ENCODE measurements around the gene CARNS1.
A peak's percentile ranks its signal among the peaks of the same experiment; 100 is the strongest.

Gene CARNS1

DNA sequence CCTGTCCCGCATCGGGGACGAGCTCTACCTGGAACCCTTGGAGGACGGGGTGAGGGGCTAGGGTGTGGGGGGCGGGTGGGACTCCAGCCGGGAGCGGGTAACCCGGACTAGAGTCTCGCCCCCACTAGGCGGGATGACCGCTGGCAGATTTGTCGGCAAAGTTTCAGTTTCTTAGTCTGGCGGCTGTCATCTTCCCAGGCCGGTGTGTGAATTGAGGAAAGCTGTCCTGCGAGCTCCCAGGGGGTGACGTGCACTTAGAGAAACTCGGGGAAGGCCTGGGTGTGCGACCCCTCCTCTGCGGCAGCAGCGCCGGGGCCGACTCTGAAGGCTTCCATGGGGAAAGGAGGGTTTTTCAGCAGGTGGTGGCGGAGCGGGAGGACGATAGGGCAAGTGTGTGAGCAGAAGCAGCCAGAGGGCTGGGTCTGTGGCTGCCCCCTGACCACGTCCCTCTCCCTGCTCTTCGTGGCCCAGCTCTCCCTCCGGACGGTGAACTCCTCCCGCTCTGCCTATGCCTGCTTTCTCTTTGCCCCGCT is 23.2 kb upstream of the CARNS1 start:
- no peak for DNase-seq (ENCODE audit: low read depth in 1 of 2, low spot score in 1 of 2)
- Histone ChIP-seq H3K27ac (replicated peaks) (peak overlapping the region; percentile 87), H3K27me3 (ENCODE audit: insufficient read depth, poor library complexity, severe bottlenecking) (no peaks in the 10 kb centered on the region), H3K4me3 (replicated peaks; ENCODE audit: insufficient read depth, low read length) (peak overlapping the region; percentile 74)
- TF ChIP-seq POLR2AphosphoS5 (IDR thresholded peaks at IDR 0.05; ENCODE audit: low read depth), result no peak
- TF ChIP-seq GABPA (IDR thresholded peaks at IDR 0.05; ENCODE audit: low read depth), result no peak
- TF ChIP-seq, protein P1, sequence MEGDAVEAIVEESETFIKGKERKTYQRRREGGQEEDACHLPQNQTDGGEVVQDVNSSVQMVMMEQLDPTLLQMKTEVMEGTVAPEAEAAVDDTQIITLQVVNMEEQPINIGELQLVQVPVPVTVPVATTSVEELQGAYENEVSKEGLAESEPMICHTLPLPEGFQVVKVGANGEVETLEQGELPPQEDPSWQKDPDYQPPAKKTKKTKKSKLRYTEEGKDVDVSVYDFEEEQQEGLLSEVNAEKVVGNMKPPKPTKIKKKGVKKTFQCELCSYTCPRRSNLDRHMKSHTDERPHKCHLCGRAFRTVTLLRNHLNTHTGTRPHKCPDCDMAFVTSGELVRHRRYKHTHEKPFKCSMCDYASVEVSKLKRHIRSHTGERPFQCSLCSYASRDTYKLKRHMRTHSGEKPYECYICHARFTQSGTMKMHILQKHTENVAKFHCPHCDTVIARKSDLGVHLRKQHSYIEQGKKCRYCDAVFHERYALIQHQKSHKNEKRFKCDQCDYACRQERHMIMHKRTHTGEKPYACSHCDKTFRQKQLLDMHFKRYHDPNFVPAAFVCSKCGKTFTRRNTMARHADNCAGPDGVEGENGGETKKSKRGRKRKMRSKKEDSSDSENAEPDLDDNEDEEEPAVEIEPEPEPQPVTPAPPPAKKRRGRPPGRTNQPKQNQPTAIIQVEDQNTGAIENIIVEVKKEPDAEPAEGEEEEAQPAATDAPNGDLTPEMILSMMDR (IDR thresholded peaks at IDR 0.05; ENCODE audit: insufficient read depth, low read length), result no peak
- TF ChIP-seq, protein P2, sequence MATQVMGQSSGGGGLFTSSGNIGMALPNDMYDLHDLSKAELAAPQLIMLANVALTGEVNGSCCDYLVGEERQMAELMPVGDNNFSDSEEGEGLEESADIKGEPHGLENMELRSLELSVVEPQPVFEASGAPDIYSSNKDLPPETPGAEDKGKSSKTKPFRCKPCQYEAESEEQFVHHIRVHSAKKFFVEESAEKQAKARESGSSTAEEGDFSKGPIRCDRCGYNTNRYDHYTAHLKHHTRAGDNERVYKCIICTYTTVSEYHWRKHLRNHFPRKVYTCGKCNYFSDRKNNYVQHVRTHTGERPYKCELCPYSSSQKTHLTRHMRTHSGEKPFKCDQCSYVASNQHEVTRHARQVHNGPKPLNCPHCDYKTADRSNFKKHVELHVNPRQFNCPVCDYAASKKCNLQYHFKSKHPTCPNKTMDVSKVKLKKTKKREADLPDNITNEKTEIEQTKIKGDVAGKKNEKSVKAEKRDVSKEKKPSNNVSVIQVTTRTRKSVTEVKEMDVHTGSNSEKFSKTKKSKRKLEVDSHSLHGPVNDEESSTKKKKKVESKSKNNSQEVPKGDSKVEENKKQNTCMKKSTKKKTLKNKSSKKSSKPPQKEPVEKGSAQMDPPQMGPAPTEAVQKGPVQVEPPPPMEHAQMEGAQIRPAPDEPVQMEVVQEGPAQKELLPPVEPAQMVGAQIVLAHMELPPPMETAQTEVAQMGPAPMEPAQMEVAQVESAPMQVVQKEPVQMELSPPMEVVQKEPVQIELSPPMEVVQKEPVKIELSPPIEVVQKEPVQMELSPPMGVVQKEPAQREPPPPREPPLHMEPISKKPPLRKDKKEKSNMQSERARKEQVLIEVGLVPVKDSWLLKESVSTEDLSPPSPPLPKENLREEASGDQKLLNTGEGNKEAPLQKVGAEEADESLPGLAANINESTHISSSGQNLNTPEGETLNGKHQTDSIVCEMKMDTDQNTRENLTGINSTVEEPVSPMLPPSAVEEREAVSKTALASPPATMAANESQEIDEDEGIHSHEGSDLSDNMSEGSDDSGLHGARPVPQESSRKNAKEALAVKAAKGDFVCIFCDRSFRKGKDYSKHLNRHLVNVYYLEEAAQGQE (IDR thresholded peaks at IDR 0.05; ENCODE audit: insufficient replicate concordance, low read depth), result no peak
- no peak for TF ChIP-seq SPI1 (IDR thresholded peaks at IDR 0.05; ENCODE audit: borderline replicate concordance, low read depth)

DNA sequence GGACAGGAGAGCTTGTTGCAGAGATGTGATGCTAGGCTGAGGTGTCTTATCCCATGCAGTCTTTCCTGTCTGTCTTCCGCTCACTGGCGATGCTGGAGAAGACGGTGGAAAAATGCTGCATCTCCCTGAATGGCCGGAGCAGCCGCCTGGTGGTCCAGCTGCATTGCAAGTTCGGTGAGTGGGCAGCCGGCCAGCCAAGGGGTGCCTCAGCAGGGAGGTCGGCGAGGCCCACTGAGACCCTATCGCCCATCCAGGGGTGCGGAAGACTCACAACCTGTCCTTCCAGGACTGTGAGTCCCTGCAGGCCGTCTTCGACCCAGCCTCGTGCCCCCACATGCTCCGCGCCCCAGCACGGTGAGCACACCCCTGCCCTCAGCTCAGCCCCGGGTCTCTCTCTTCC is 22.0 kb upstream of the CARNS1 start:
- no peak overlapping the region for H3K4me3 ChIP-seq (replicated peaks; ENCODE audit: insufficient read depth, low read length)
- TF ChIP-seq SPI1 (IDR thresholded peaks at IDR 0.05; ENCODE audit: borderline replicate concordance, low read depth), result no peak
- TF ChIP-seq, protein P2 (IDR thresholded peaks at IDR 0.05; ENCODE audit: insufficient replicate concordance, low read depth), result no peak
- no peak for TF ChIP-seq POLR2AphosphoS5 (IDR thresholded peaks at IDR 0.05; ENCODE audit: low read depth)
- no peak for TF ChIP-seq GABPA (IDR thresholded peaks at IDR 0.05; ENCODE audit: low read depth)
- TF ChIP-seq, protein P1 (IDR thresholded peaks at IDR 0.05; ENCODE audit: insufficient read depth, low read length), result no peak
- no peaks in the 10 kb centered on the region for H3K27me3 ChIP-seq (ENCODE audit: insufficient read depth, poor library complexity, severe bottlenecking)
- no peak for DNase-seq (ENCODE audit: low read depth in 1 of 2, low spot score in 1 of 2)
- no peak overlapping the region for H3K27ac ChIP-seq (replicated peaks)

DNA sequence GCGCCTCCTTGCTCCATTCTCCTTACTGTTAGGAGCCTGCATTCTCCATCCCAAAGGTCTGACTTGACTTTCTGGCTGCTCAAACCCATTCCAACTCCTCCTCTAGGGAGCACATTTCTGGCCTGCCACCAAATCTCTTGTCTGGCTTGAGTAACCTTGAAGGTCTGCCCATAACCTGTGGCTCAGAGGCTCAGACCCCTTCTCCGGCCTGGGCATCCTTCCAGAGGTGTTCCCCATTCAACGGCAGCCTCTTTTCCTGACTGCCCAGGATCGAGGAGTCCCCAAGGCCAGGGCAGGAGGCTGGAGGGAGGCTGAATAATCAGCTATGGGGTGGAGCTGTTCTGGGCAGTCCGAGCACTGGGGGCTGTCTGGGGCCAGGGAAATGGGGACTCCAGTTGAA is 21.5 kb upstream of the CARNS1 start:
- TF ChIP-seq GABPA (IDR thresholded peaks at IDR 0.05; ENCODE audit: low read depth) (no peak), SPI1 (IDR thresholded peaks at IDR 0.05; ENCODE audit: borderline replicate concordance, low read depth) (no peak), POLR2AphosphoS5 (IDR thresholded peaks at IDR 0.05; ENCODE audit: low read depth) (no peak)
- TF ChIP-seq, protein P2 (IDR thresholded peaks at IDR 0.05; ENCODE audit: insufficient replicate concordance, low read depth), result no peak
- TF ChIP-seq, protein P1 (IDR thresholded peaks at IDR 0.05; ENCODE audit: insufficient read depth, low read length), result no peak
- Histone ChIP-seq H3K27ac (replicated peaks) (no peak overlapping the region), H3K27me3 (ENCODE audit: insufficient read depth, poor library complexity, severe bottlenecking) (no peaks in the 10 kb centered on the region), H3K4me3 (replicated peaks; ENCODE audit: insufficient read depth, low read length) (no peak overlapping the region)
- no peak for DNase-seq (ENCODE audit: low read depth in 1 of 2, low spot score in 1 of 2)

All from HL-60 (cell line).